CD4-positive, alpha-beta T cell treated with Interleukin-2 at 100 ng/mL for 4 hours (primary cell): Measurements from ENCODE around the gene ARHGAP28.
"Not testable (repeated sequence)": the region's sequence is repeated elsewhere in the genome, so short reads cannot be mapped to it uniquely, and the experiment has no call there.

Experiments used
- DNase-seq: peaks from one replicate; pipeline ENCODE4 v3.0.0-alpha.2; 2020; ENCODE audit warnings: low spot score

ARHGAP28 gene

GRCh38 chr18:6775702-6776101 lies 46.2 kb downstream of the ARHGAP28 start:
- DNase-seq = no peak

- DNase-seq = no peak
Measured at GRCh38 chr18:6776188-6776587, 46.7 kb downstream of the ARHGAP28 start.

GRCh38 chr18:6777509-6777908 lies 48.0 kb downstream of the ARHGAP28 start:
- DNase-seq = no peak

GRCh38 chr18:6778459-6779247 lies 49.1 kb downstream of the ARHGAP28 start:
- DNase-seq = no peak

GRCh38 chr18:6781142-6781714 lies 51.7 kb downstream of the ARHGAP28 start:
- no peak for DNase-seq

- no peak for DNase-seq
Measured at GRCh38 chr18:6781796-6782195, 52.3 kb downstream of the ARHGAP28 start.

GRCh38 chr18:6782861-6783260 lies 53.3 kb downstream of the ARHGAP28 start:
- no peak for DNase-seq

- no peak for DNase-seq
Measured at GRCh38 chr18:6784046-6784445, 54.5 kb downstream of the ARHGAP28 start.

- no peak for DNase-seq
Measured at GRCh38 chr18:6785001-6785400, 55.5 kb downstream of the ARHGAP28 start.

GRCh38 chr18:6785411-6785810 lies 55.9 kb downstream of the ARHGAP28 start:
- no peak for DNase-seq

GRCh38 chr18:6792391-6792790 lies 62.9 kb downstream of the ARHGAP28 start:
- no peak for DNase-seq

GRCh38 chr18:6793455-6793854 lies 63.9 kb downstream of the ARHGAP28 start:
- DNase-seq = no peak

GRCh38 chr18:6793986-6794385 lies 64.5 kb downstream of the ARHGAP28 start:
- DNase-seq = no peak

- no peak for DNase-seq
Measured at GRCh38 chr18:6795307-6795706, 65.8 kb downstream of the ARHGAP28 start.

- no peak for DNase-seq
Measured at GRCh38 chr18:6796511-6796910, 67.0 kb downstream of the ARHGAP28 start.

GRCh38 chr18:6797171-6797570 lies 67.7 kb downstream of the ARHGAP28 start:
- DNase-seq = no peak

GRCh38 chr18:6798896-6799295 lies 69.4 kb downstream of the ARHGAP28 start:
- DNase-seq = no peak

GRCh38 chr18:6800309-6800708 lies 70.8 kb downstream of the ARHGAP28 start:
- DNase-seq = not testable (repeated sequence)

- DNase-seq = no peak
Measured at GRCh38 chr18:6807515-6808257, 78.2 kb downstream of the ARHGAP28 start.

- no peak for DNase-seq
Measured at GRCh38 chr18:6810191-6810590, 80.7 kb downstream of the ARHGAP28 start.

- DNase-seq = no peak
Measured at GRCh38 chr18:6811816-6812215, 82.3 kb downstream of the ARHGAP28 start.

GRCh38 chr18:6814882-6815425 lies 85.4 kb downstream of the ARHGAP28 start:
- no peak for DNase-seq

GRCh38 chr18:6816154-6816553 lies 86.6 kb downstream of the ARHGAP28 start:
- DNase-seq = no peak
